Activated effector memory CD4-positive, alpha-beta T cell treated with anti-CD3 and anti-CD28 coated beads, Interleukin-2, amount 50 U/mL, for 16 hours (primary cell): ENCODE measurements around the gene NPLOC4.
"Not testable (repeated sequence)": the region's sequence is repeated elsewhere in the genome, so short reads cannot be mapped to it uniquely, and the experiment has no call there.

Experiments
- DNase-seq: peaks from one replicate; pipeline ENCODE4 v3.0.0-alpha.2; 2020

NPLOC4 gene

DNA sequence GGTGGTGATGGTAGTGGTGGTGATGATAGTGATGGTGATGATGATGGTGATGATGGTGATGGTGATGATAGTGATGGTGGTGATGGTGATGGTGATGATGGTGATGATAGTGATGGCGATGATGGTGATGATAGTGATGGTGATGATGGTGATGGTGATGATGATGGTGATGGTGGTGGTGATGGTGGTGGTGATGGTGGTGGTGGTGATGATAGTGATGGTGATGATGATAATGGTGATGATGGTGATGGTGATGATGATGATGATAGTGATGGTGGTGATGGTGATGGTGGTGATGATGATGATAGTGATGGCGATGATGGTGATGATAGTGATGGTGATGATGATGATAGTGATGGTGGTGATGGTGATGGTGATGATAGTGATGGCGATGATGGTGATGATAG, 104.9 kb downstream of the NPLOC4 start:
- DNase-seq, result not testable (repeated sequence)

DNA sequence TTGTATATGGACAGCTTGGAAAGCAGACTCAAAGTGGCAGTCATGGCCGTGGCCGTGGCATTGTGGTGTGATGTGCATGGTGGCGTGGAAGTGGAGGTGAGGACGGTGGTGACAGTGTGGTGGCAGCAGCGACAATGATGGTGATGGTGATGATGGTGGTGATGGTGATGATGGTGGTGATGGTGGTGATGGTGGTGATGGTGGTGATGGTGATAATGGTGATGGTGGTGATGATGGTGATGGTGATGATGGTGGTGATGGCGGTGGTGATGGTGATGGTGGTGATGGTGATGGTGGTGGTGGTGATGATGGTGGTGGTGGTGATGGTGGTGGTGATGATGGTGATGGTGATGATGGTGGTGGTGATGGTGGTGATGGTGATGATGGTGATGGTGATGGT, 105.9 kb downstream of the NPLOC4 start:
- not testable (repeated sequence) for DNase-seq

DNA sequence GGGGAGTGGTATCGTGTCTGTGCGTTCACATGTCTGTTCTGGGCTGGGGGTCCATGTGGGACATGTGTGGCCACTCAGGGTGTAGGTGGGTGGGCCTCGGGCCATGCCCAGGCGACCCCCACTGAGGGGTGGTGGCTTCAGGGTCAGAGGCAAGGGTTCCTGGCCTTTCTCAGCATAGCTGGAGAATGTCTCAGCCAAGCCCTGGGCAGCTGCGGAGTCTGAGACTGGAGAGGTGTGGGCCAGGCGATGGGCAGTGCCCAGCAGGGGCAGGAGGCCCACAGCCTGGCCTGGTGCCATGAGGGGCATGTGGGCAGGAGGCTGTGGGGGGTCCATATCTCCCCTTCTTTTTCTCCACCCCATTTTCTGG, 107.5 kb downstream of the NPLOC4 start:
- DNase-seq, result no peak

DNA sequence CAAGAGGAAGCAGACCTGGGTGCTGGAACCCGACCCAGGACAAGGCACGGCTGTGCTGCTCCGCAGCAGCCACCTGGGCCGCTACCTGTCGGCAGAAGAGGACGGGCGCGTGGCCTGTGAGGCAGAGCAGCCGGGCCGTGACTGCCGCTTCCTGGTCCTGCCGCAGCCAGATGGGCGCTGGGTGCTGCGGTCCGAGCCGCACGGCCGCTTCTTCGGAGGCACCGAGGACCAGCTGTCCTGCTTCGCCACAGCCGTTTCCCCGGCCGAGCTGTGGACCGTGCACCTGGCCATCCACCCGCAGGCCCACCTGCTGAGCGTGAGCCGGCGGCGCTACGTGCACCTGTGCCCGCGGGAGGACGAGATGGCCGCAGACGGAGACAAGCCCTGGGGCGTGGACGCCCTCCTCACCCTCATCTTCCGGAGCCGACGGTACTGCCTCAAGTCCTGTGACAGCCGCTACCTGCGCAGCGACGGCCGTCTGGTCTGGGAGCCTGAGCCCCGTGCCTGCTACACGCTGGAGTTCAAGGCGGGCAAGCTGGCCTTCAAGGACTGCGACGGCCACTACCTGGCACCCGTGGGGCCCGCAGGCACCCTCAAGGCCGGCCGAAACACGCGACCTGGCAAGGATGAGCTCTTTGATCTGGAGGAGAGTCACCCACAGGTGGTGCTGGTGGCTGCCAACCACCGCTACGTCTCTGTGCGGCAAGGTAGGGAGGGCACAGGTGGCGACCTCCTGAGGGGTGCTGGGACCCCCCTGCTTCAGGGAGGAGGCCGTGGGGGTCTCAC, 108.1 kb downstream of the NPLOC4 start:
- no peak for DNase-seq

DNA sequence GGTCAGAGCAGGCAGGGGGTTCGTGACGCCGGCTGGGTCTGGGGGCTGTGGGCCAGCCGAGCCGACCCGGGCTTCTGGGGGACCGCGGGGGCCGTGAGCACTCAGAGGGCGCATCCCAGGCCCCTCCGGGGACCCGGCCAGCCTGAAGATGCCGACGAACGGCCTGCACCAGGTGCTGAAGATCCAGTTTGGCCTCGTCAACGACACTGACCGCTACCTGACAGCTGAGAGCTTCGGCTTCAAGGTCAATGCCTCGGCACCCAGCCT, 108.6 kb downstream of the NPLOC4 start:
- no peak for DNase-seq

DNA sequence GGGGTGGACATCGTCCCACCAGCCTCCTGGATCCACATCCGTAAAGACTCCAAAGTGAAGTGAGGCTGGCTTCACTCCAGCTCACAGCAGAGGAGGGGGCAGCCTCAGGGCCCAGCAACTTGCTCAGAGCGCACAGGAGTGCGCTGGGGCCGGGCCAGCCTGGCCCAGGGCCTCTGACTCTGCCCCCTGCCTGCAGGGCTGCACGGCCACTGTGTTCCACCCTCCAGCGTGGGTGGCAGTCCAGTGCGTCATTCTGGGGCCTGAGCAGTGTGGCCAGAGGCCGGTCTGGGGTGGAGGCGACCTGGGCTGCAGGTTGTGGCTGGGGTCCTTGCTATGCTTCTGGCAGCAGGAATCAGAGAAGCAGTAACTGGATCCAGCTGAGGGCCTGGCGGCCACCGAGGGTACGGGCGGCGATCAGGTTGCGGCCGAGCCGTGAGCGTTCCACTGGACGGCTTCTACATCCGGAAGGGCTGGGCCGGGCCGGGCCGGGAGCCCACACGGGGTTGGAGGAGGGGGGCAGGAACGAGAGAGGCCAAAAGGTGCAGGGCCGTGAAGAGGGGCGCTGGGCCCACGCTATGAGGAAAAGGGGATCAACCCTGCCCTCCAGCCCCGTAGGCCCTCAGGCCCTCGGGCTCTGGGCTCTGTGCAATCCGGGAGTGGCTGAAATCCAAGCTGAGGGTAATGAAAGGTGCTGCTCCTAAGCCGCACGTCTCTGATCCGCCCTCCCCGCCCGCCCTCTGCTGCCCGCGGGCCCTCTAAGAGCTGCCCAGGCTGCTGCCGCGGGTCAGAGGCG, 109.1 kb downstream of the NPLOC4 start, which contains the start of gene FSCN2:
Gene FSCN2, plus strand, starts transcription at position 787 of the 793 bp plus-strand sequence. CDS start 155 bp downstream, outside the sequence.
- no peak for DNase-seq

DNA sequence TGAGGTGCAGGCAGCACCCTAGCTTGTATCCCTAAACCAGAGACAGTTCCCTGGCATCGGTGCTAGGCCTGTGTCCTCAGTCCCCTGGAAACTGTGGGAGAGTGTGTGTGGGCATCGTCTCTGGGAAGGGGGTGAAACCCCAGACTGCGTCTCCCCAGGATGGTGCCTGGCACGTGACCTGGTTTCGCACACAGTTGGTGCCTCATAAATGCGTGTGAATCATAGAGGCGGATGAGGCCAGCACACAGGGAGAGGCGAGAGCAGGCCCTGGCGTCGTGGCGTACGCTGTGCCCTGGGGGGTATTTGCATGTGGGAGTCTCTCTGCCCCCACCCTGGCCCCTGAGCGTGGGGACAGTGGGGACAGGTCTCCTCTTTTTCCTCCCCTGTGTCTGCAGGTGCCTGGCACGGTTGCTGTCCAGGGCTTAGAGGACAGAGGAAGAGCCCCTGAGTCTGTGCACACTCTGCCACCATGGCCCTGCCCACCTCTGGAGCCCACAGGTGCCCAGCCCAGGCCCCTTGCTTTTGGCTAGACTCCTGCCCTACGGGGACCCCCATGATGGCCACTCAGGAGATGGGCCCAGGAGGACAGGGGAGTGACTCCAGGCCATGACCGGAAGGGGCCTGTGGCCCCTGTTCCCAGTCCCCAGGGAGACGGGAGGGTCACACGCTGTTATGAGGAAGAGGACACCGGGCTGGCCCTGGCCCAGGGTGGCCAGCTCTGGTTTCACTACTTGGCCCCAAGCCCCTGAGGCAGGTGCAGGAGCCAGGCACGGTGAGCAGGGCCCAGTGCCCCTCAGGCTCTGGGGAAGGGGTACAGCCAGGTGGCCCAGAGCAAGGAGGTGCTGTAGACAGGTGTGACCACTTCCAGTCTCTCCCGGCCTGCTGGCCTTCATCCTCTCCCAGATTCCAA, 110.0 kb downstream of the NPLOC4 start:
- no peak for DNase-seq

DNA sequence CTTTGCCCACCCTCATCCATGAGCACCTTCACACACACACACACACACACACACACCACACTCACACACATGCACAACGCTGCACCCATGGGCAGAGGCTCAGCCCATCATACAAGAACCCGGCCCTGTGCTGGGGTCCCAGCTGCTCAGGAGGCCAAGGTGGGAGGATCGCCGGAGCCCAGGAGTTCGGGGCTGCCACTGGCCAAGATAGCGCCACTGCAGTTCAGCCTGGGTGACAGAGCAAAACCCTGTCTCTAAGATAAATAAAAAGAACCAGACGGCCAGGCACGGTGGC, 112.1 kb downstream of the NPLOC4 start:
- DNase-seq, result no peak

DNA sequence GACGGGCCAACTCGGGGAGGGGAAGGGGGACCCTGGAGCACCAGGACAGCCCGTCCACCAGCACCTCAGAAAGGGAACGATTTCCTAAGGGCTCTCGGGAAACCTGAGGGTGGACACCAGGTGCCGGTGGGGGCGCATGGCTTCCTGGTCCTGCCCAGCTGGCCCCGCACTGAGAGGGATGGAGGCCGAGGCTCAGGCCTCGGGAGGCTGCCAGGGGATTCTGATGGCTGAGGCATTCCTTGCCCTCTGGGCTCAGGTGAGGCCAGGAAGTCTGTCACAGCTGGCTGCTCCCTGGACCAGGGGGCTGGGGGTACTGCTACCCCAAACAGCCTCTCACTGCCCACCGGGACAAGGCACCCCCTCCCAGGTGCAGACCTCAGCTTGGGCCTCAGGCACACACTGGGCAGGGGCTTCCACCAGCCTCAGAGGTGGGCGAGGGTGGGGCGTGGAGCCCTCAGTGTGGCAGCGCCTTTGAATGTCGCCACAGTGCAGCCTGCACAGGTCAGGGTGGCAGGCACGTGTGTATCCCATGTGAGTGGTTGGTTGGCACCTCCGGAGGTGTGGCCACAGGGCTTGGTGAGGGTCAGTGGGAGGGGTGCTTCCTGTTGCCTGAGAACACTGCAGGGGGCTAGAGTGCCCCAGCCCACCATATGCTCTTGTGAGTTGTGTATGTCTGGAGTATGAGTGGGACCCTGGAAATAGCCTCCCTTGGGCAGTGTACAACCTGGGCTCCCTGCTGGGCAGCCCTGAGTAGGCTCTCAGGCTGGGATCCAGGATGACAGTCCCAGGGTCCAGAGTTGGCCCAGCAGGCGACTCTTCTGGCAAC, 112.7 kb downstream of the NPLOC4 start:
- DNase-seq, result no peak

DNA sequence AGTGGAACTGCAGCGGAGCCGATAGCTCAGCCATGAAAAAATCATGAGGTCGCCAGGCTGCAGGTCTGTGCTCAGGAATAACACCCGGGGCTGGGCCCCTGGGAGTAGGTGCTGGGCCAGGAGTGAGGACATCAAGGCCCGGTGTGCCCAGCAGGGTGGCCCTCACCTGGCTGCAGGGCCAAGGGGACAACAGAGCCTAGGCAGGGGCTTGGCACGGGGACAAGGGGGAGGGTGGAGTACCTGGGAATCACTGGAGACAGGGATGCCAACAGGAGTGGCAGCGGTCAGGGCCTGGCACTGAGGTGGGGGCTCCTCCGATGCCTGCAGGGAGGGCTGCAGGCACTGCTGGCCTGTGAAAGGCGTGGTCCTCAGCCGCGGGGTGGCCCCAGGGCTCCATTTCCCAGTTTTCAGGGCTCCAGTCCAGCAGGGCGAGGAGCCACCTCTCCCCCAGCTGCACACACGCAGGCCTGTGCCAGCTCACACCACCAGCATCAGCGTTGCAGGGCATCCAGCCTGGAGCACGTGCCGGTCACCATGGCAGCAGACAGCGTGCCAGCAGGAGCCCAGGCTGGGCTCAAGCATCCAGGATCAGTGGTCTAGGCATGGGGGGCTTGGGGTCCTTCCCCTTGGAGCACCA, 113.4 kb downstream of the NPLOC4 start:
- no peak for DNase-seq

DNA sequence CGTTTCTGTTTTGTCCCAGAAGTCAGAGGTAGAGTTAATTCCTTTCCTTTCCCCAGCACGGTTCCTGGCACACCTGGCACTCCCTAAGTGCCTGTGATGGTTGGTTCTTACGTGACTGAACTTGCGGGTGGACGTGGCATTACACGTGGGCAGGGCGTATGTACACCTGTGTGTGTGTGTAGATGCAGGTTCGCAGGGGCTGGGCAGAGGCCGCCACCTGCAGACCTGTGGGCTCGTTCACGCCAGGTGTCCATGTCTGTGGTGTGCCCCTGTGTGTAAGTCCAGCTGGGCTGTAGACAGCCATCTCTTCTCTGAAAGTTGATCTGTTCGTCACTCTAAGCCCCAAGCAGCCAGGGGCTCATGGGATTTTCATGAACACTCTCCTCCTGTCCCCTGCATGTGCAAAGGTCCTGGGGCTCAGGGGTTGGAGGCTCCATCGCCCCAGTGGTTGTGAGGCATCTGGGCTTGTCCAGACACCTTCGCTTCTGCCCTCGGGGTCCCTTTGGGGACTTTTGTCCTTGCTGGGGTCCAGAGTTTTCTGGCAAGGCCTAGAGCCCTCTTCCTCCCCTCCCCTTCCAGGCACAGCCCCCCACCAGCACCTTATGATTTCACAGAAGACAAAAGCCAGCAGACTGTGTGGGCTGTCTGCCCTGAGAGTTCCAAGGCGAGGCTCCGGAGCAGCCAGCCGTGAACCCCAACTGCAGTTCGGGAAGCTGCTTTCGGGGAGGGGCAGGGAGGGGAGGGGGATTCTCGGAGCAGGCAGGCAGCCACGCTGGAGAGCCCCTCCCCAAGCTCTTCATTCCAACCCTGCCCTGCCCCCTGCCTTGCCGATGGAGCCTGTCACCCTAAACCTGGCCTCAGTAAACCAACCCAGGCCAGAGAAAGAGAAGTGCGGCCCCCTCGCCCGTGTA, 114.2 kb downstream of the NPLOC4 start:
- no peak for DNase-seq

DNA sequence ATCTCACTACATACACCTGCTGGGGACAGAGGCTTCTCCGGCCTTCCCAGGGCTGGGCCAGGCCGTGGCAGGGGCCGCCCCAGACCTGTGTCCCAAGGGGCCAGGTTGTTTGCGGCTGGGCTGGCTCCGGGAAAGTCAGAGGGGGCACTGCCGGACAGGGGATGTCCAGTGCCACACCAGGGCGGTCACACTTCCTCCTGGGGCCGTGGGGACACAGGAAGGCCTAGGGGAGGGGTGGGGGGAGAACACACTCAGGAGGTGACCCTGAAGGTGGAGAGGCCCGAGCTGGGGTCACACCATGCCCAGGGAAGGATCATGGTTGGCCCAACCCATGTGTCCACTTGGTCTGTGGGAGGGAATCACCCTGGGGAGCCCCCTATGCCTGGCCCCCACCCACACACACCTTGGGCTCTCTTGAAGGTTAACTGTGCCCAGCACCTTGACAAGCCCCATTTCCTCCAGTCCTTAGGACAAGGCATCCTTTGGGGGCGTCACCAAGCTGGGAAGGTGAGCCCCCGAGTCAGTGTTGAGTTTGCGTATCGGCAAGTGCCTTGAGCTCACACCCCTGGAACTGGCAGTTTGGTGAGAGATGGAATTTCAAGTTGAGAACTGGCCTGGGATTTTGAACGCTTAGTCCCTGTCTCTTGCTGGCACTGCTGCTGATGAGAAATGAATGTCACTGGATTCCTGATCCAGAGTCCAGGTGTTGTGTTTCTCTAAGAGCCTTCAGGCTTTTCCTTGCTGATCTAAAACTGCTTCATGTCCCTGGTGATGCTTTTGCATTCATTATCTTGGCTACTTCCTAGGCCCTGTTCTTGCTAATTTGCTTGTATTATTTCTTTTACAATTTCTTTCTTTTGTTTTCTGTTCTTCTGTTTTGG, 116.7 kb downstream of the NPLOC4 start:
- no peak for DNase-seq

DNA sequence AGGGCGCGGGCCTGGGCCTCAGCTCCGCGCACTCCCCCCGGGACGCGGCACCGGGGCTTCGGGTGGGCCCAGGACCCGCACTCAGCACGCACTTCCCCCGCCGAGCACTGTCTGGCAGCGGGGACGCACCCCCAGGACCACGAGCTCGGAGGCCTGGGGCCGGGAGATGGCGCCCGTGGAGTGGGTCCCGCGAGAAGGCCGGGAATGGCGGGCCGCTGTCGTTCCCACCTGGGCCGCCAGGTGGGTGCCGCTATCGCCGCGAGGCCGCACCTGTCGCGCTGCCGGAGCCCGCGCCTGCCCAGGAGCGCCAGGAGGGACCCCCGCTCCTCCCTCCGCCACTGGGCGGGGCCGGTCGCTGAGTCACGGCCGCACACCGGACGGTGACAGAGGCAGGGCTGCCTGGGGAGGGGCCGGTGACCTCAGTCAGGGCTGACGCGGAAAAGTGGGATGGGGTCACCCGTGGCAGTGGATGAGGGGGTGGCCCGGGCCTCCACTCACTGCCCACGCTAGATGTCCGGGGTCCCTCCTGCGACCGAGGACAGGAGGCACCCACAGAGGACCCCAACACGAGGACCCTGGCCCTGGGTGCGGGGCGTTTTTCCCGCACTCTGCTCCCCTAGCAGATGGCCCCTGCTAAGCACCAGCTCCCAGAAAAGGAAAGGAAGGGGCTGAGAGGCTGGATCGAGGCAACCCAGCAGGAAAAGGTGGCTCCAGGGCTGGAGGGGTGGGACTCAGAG, 117.5 kb downstream of the NPLOC4 start:
- DNase-seq, result peak; percentile 89

DNA sequence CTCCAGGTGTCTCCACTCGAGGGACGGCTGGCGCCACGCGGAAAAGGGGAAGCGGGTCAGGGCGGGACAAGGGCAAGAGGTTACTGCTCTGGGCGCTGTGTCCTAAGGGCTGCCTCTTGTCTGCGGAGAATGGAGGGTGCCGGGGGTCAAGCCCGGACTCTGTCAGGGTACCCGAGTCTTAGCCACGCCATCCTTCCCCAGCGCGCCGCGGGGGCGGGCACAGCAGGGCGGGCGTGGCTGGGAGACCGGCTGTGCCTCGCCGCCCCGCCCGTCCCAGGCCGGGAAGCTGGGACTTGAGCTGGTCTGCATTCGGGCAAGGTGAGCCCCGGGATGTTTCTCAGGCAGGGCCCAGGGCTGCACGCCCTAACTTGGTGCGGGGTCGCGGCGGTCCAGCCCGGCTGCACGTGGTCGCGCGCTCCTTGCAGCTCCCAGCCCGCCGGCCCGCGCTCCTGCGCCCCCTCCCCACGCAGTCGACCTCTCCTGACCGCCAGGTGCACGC, 118.1 kb downstream of the NPLOC4 start:
- DNase-seq, result peak; percentile 73

DNA sequence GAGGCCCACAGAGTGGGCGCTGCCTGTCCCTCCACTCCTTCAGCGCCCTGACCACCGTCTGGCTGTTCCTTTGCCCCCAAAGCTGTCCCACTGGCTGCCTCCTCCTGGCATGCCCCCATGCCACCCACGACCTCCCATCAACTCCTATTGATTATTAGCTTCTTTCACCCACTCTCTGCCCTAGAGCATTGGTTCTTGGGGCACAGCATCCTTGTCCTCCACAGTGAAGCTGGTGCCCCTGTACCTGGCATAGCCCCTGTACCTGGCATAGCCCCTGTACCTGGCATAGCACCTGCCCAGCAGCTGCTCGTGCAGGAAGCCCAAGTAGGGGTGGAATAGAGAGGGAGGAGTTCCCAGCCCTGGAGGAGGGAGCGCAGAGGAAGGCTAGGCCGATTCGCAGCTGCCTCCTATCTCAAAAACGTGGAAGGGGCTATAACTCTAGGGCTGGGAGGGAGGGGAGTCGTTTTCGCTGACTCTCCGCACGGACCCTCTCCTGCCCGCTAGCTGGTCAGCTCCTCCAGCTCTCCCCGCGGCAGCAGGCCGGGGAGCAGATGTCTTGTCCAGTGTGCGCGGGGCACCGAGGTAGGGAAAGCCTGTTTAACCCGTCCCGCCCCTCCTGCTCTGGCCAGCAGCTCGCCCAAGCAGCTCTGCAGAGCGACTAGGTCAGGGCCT, 118.7 kb downstream of the NPLOC4 start:
- DNase-seq, result no peak

DNA sequence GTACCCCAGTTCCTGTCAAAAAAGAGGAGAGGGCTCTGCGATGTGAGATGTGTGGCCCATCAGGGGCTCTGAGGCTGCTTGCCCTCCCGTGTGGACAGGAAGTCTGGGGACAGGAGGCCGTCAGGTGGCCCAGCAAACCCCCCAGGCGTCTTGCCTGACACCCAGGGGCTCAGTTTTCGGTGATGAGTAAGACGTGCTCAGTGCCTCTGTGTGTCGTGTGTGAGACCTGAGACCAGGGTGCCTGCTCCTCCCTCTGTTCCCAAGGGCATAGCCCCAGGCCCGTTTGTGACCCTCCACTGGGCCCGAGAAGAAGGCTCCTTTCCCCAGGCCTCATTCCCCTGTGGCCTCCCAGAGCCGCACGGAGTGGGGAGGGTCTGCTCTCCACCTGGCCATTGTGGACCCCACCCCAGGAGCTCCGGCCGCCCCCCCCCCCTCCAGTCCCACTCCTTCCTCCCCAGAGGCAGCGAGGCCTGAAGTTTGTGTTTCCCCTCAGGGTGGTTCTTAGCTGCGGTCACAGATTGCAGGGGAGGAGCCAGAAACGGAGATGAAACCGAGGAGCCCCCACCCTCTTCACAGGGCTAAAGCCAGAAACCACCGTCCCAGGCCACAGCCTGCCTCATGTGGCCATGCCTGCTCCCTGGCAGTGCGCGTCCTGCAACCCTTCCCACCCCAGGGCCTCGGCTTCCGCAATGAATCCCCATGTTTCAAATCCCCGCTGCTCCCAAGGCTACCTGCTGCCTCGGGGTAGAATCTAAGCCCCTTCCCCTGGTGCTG, 119.4 kb downstream of the NPLOC4 start:
- DNase-seq, result no peak

DNA sequence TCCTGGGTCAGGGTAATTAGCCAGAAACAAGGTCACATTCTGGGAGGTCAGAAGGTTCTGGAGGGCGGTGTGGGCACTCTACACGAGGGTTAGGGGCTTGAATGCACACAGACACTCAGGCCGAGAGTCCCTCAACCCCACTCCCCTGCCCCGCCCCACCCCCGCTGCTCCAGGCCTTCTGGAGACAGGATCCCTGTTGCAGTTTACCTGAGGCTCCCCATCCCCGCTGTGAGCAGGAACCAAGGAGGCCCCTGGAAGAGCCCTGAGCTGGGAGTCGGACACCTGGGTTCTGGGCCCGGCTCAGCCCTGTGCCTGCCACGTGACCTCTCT, 119.9 kb downstream of the NPLOC4 start:
- DNase-seq, result no peak

DNA sequence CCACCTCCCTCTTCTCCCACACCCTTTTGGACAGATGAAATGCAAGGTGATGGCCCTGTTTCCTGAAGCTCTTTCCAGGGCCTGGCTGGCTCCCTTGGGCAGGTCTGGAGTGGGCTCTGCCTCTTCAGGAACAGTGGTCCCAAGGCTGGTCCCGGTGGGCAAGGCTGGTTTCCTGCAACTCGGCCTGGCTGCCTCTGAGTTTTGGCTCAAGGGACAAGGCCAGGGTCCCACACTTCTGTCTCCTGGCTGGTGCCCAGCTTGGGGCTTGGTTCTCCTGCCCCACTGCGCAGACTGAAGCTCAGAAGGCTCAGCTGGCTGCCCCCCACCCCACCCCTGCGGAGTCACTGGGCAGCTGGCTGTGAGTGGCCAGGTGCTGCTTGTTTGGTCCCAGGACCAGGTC, 120.5 kb downstream of the NPLOC4 start:
- DNase-seq, result no peak
